ENCODE results near the gene SPAG16. TPM values are rescaled to one million over a fixed set of nuclear protein-coding genes. Genes with fewer than 3 reads are reported as not detected.

Gene SPAG16
- total RNA-seq, 1 experiment from 2014 or later: 0.30 TPM

- no TSS peak for BruUV-seq (replicated peaks)
- CTCF ChIA-PET: no interaction called here
These were observed 912.0 kb downstream of the SPAG16 start for GRCh38 chr2:214196260-214196659.

More at GRCh38 chr2:214196260-214196659, 912.0 kb downstream of the SPAG16 start:
- no peak for DNase-seq (ENCODE audit: low read depth, low spot score)
- Histone ChIP-seq H3K4me2 (ENCODE audit: low read length) (no peak overlapping the region), H3K4me1 (ENCODE audit: control insufficient read depth in 1 of 2, insufficient read depth in 2 of 2, low read length in 2 of 2) (peaks cover 0 to 8% of the 10 kb centered on the region in 2 experiments; a peak in 2 of 4 replicates), H3K9me3 (ENCODE audit: control insufficient read depth in 1 of 2, insufficient read depth in 1 of 2, low read depth in 1 of 2, low read length in 2 of 2) (no peaks in the 10 kb centered on the region), H3K9me2 (ENCODE audit: insufficient read depth) (peaks cover 2% of the 10 kb centered on the region; the same call in 1 of the 2 replicates), H3K36me3 (ENCODE audit: control insufficient read depth in 1 of 2, insufficient read depth in 2 of 2, low read length in 2 of 2) (no peaks in the 10 kb centered on the region), H3K79me2 (ENCODE audit: insufficient read depth, low read length) (no peaks in the 10 kb centered on the region), H3K27me3 (ENCODE audit: insufficient read depth, low read length) (no peaks in the 10 kb centered on the region), H2AFZ (ENCODE audit: low read depth, low read length, poor library complexity, severe bottlenecking) (no peak overlapping the region), H3K27ac (ENCODE audit: low read depth, low read length) (no peak overlapping the region), H4K20me1 (ENCODE audit: insufficient read depth) (no peaks in the 10 kb centered on the region), H3K9ac (ENCODE audit: low read length) (no peak overlapping the region), H3K4me3 (replicated peaks in 1 of 2; ENCODE audit: low read depth in 1 of 2, low read length in 2 of 2) (no peak overlapping the region)
- ChIA-PET RAD21 (ENCODE audit: low non-redundant PET in 1 of 2, low total read pairs in 2 of 2, uncharacterized antibody in 2 of 2, unreplicated experiment in 2 of 2) (no interaction called here), POLR2A (no interaction called here)
- intact Hi-C loops (cut with micrococcal nuclease): no loop called here
- ATAC-seq: no peak
- no peak for TF ChIP-seq REST (IDR thresholded peaks at IDR 0.05; ENCODE audit: low read depth)
